Spinal cord (tissue), 10 donors: ENCODE data around the gene NCF4. TPM values are rescaled to one million over a fixed set of nuclear protein-coding genes. Genes with fewer than 3 reads are reported as not detected.

Experiments
- DNase-seq, 6 donors: peaks; one replicate each; pipeline versions ENCODE4 v3.0.0 to v3.0.0-alpha.2; 2013 to 2015; ENCODE audit warnings: low spot score in 6 of 6, low read depth in 4 of 6
- H3K27ac ChIP-seq: one replicate; pipeline ENCODE4 v1.5.1; 2013; ENCODE audit warnings: low read depth, low read length, control low read depth
- H3K27me3 ChIP-seq: one replicate; pipeline ENCODE4 v1.6.1; 2013; ENCODE audit warnings: low read length; ENCODE audit not compliant: control insufficient read depth, insufficient read depth
- H3K36me3 ChIP-seq: one replicate; pipeline ENCODE4 v1.6.1; 2013; ENCODE audit warnings: low read length; ENCODE audit not compliant: control insufficient read depth, insufficient read depth
- H3K4me1 ChIP-seq: one replicate; pipeline ENCODE4 v1.6.1; 2013; ENCODE audit warnings: low read length; ENCODE audit not compliant: control insufficient read depth, insufficient read depth
- H3K4me3 ChIP-seq: one replicate; pipeline ENCODE4 v1.5.1; 2013; ENCODE audit warnings: low read depth, low read length, control low read depth
- H3K9me3 ChIP-seq: one replicate; pipeline ENCODE4 v1.6.1; 2013; ENCODE audit warnings: low read length; ENCODE audit not compliant: control insufficient read depth, insufficient read depth
- whole genome bisulfite sequencing: methylation state at CpG from one replicate; pipeline ENCODE4 v1.1.5; 2013; ENCODE audit warnings: missing lambda C conversion rate; ENCODE audit not compliant: insufficient coverage; 5-methylcytosine and 5-hydroxymethylcytosine counted together
- long read RNA-seq, 4 donors: transcript quantifications; one replicate each; lab custom pipeline, GENCODE V29; 2026
- polyA plus RNA-seq, 2 donors: library from polyadenylated mRNA; unstranded; fragments of 120-200 nt; gene quantifications; one replicate each; pipeline ENCODE4 v1.2.1, GENCODE V29; 2013; ENCODE audit not compliant: insufficient read length in 2 of 2
- total RNA-seq, 2 donors: library from RNA; depleted of rRNA in 1 of 2; stranded (reverse); fragments of 120-200 nt in 1 of 2; fragments of >200 nt in 1 of 2; gene quantifications; one replicate each; pipeline versions ENCODE4 v1.2.3 to v1.2.4, GENCODE V29; 2013 to 2014
- donor health status: healthy.

The NCF4 gene
- total RNA-seq: 1 to 10 TPM; 7.1 to 9.0 TPM
- polyA plus RNA-seq: 1 to 10 TPM; 3.4 to 3.6 TPM
- long read RNA-seq, donor 1, partial matches to known transcripts: 0 of 2 reads
- long read RNA-seq, donor 1, other reads (novel, unspliced or antisense): 0 of 2 reads
- long read RNA-seq, donor 2: 0 reads
- long read RNA-seq, donor 3: 0 reads
- long read RNA-seq, donor 4, partial matches to known transcripts: 0 of 1 reads
- long read RNA-seq, donor 4, other reads (novel, unspliced or antisense): 0 of 1 reads

DNA sequence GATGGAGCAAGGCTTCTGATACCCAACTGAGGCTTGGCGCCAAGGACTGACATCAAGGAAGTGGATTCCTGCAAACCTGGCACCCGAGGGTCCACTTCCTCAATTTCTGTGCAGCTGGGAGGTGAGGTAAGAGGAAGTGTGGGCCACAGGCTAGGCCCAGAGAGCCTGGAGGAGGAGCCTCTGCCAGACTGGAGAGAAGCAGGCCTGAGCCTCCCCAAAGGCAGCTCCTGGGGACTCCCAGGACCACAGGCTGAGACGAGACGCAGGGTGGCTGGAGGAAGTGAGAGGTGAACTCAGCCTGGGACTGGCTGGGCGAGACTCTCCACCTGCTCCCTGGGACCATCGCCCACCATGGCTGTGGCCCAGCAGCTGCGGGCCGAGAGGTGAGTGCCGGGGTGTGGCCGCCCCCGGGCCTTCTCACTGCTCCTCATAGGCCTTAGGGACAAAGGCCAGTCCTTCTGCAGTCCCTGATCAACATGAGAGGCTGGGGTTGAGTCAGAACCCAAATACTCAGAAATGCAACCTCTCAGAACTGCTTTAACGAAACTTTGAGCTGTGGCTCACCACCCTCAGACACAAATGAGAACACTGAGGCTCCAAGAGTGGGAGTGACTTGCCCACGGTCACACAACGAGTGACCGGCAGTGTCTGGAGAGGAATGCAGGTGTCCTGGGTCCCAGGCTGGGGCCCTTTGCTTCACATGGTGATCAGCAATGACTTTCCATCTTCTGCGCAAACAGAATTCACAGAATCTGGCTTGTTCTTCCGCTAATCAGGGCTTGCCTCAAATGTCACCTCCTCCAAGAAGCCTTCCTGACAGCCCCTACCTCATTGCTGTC lies at the start of gene NCF4:
NCF4 (plus strand) TSS at position 186 of the 839 bp plus-strand sequence; CDS start at position 352, 166 bp downstream.
- H3K36me3 ChIP-seq: no peaks in the 10 kb centered on the region
- no peaks in the 10 kb centered on the region for H3K27me3 ChIP-seq
- H3K4me3 ChIP-seq: no peak within 1 kb of the TSS
- DNase-seq: peak in 1 of 6 donors; percentile 15
- H3K9me3 ChIP-seq: no peaks in the 10 kb centered on the region
- WGBS: 82% methylated on average over 16 of the region's 17 CpGs
- H3K27ac ChIP-seq: no peak within 1 kb of the TSS
- H3K4me1 ChIP-seq: peaks cover 5% of the 10 kb centered on the region

DNA sequence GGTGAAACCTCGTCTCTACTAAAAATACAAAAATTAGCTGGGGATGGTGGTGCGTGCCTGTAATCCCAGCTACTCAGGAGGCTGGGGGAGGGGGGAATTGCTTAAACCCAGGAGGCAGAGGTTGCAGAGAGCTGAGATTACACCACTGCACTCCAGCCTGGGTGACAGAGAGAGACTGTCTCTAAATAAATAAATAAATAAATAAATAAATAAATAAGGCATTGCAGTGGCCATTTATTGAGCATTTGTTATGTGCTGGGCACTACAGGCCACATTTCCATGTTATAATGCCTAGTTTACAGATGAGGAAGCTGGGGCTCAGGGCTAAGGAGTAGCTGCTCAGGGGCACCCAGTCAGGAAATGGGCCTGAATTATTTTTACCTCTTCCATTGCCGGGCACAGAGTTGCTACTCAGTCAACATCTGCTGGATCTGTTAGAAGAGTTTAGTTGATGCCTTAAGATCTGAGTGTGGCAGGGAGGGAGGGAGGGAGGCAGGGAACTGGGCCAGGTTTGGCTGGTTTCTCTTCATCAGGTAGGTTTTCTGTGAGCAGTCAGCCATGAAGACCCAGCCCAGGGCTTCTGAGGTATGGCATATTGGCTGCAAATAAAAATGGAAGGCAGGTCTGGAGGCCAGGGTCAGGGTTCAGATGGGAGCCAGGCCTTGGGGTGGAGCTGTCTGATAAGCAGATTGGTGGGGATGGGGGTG lies 49.6 kb upstream of the NCF4 start:
- WGBS: no CpG with 5 or more reads among the region's 3 CpGs
- no peaks in the 10 kb centered on the region for H3K9me3 ChIP-seq
- H3K4me1 ChIP-seq: peaks cover 3% of the 10 kb centered on the region
- H3K36me3 ChIP-seq: no peaks in the 10 kb centered on the region
- H3K27ac ChIP-seq: no peak overlapping the region
- no peak for DNase-seq
- H3K27me3 ChIP-seq: peaks cover 24% of the 10 kb centered on the region
- no peak overlapping the region for H3K4me3 ChIP-seq

DNA sequence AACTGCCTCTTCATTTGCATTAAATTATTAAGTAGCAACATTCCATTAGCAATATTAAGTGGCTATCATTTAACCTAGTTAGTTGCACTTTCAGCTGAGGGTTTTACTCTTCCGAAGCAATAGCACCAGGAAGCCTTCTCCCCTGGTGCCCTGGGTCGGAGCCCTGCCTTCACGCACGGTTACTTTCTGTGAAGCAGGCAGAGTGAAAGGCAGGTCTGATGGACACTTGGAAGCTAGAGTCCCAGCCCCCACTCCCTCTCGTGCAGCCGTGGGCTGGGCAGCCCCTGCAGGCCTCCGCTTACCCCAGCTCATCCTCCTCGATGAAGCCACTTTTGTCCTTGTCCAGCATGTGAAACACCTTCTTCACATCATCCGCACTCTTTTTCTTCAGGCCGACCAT lies 46.0 kb upstream of the NCF4 start:
- Histone ChIP-seq H3K27me3 (peaks cover 47% of the 10 kb centered on the region), H3K9me3 (no peaks in the 10 kb centered on the region), H3K36me3 (no peaks in the 10 kb centered on the region), H3K4me3 (no peak overlapping the region), H3K27ac (no peak overlapping the region), H3K4me1 (peaks cover 14% of the 10 kb centered on the region)
- no peak for DNase-seq
- 47% methylated on average over 8 of the region's 10 CpGs for WGBS

DNA sequence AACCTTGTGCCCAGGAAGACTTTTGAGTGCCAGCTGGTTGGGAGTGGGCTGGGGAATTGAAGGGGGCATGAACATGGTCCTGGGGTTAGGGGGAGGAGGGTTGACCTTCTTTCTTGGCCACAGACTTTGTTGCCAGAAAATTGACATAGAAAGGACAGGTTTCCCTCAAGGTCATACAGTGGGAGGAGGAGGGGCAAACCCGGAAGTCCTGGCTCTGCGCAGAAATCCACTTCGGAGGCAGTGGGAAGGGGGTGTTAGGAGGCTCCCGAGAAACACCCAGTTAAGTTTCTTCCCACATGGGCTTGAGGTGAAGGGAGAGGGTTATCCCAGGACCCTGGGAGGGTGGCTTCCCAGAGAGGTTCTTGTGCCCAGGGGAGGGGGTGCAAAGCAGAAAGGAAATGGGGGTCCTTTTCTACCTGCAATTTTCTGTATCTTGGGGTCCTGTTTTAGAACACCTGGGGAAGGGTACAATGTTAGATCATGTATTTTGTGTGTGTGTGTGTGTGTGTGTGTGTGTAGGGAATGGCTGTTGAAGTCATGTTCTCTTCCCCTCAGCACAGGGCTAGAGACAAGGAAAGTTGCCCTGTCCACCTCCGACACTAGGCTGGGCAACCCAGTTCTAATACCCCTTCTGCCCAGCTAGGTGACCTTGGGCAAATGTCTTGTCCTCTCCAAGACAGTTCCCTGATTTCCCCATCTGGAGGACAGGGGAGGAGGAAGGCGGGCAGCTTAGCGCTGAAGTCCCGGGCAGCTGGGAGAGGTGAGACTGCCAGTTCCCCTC lies 45.1 kb upstream of the NCF4 start:
- no peak overlapping the region for H3K4me3 ChIP-seq
- no peaks in the 10 kb centered on the region for H3K36me3 ChIP-seq
- H3K9me3 ChIP-seq: no peaks in the 10 kb centered on the region
- H3K27me3 ChIP-seq: peaks cover 51% of the 10 kb centered on the region
- no peak overlapping the region for H3K27ac ChIP-seq
- WGBS: 38% methylated on average over 7 of the region's 8 CpGs
- peaks cover 14% of the 10 kb centered on the region for H3K4me1 ChIP-seq
- no peak for DNase-seq

DNA sequence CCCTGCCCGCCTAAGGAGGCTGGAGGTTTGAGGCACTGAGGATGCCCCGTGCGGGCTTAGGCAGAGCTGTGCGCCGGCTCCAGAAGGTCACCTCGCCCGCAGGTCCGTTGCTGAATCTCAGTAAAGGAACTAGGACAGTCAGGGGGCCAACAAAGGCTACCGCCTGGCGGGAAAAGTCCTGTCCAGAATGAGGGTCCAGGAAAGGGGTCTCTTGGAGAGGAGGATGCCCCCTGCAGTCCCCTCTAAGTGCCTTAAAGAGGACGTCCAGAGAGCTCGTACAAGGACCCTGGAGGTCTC lies 44.5 kb upstream of the NCF4 start:
- peaks cover 14% of the 10 kb centered on the region for H3K4me1 ChIP-seq
- H3K27me3 ChIP-seq: peaks cover 51% of the 10 kb centered on the region
- no peak overlapping the region for H3K27ac ChIP-seq
- H3K9me3 ChIP-seq: no peaks in the 10 kb centered on the region
- no peak overlapping the region for H3K4me3 ChIP-seq
- no peak for DNase-seq
- 7% methylated on average over 12 of the region's 12 CpGs for WGBS
- H3K36me3 ChIP-seq: no peaks in the 10 kb centered on the region

DNA sequence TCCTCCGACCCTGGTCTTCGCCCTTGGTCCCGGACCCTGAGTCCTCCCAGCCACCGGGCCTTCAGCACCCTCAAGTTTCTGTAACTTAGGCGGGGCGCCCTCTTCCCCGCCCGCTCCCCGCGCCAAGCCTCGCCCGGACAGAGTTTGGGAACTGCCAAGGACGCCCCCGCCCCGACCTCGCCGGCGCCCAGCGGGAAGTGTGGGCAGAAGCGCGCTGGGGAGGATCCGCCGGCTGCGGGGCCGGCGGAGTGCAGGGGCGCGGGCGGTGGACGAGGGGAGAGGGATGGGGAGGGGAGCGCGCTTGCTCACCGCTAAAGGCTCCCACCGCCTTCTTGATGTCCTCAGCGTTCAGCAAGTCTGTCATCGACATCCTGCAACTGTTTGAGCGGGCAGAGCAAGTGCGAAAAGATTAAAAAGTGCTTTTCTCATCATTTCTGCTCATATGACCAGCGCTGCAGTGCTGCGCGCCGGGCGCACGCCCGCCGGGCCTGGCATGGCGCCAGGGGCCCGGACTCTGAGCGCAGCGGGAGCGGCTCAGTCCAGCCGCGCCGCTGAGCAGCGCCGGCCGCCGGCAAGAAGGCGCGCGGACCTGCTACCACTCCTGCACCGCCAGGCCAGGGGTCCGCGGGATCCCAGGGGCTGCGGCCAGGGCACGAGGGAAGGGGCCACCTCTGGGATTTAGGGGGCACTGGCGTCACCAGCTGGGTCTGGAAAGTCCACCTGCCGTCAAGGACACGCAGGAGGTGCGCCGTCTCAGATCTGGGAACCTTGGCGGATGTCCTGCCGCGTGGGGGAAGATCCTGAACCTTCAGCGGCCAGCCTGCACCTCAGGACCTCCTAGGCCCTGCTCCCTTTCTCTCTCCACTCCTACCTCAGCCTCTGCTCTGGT lies 43.9 kb upstream of the NCF4 start, which contains the start of gene PVALB:
PVALB (minus strand) TSS at position 400 of the 889 bp plus-strand sequence; CDS start at position 370, 30 bp downstream.
- Histone ChIP-seq H3K9me3 (no peaks in the 10 kb centered on the region), H3K27me3 (peaks cover 51% of the 10 kb centered on the region), H3K4me3 (peak within 1 kb of the TSS; percentile 16), H3K27ac (no peak within 1 kb of the TSS), H3K4me1 (peaks cover 14% of the 10 kb centered on the region), H3K36me3 (no peaks in the 10 kb centered on the region)
- 2% methylated on average over 73 of the region's 75 CpGs for WGBS
- DNase-seq: peak in 3 of 6 donors; percentile 31 to 76 (median 69)

DNA sequence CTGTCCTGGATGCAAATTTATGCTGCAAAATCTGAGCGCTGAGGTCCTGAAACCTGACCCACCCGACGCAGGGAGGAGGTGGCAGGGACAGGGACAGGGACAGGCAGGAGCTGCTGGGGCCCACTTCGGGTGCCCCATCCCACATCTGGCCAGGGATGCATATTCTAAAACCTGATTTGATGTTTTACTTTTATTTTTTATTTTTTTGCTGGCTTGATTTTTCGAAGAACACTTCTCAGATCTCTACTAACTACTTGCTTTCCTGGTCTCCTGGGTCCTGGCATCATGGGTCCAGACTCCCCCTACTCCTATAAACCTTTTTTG lies 43.3 kb upstream of the NCF4 start:
- no peak overlapping the region for H3K4me3 ChIP-seq
- peaks cover 51% of the 10 kb centered on the region for H3K27me3 ChIP-seq
- no peak for DNase-seq
- 36% methylated on average over 2 of the region's 5 CpGs for WGBS
- H3K4me1 ChIP-seq: peaks cover 14% of the 10 kb centered on the region
- H3K36me3 ChIP-seq: no peaks in the 10 kb centered on the region
- no peak overlapping the region for H3K27ac ChIP-seq
- H3K9me3 ChIP-seq: no peaks in the 10 kb centered on the region

DNA sequence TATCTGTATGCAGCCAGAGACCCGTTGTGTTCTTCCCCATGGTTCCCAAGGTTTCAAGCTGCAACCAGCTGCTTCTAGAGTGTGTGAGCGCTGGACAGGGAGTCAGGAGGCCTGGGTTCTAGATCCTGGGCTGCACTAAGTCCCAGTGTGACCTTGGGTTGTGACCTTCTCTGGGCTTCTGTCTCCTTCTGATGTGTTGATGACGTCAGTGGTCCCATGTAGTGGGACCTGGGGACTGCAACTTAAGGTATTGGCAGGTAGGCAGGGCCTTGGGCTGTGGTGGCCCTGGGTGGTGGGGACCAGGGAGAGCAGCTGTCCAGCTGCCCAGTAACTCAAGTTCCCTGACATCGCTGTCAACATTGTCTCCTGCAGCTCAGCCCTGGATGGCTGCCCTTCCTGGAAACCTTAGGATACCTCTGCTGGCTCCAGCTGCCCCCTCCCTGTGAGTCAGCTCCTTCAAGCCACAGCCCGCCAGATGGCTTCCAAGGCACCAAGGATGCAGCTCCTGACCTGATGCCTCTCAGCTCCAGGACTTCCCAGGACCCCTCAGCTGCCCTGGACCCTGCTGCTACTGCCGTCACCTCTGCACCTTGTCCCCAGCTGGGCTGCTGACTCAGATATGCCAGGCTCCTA lies 42.7 kb upstream of the NCF4 start:
- WGBS: 82% methylated on average over 6 of the region's 6 CpGs
- no peaks in the 10 kb centered on the region for H3K36me3 ChIP-seq

More for the DNA sequence above, 42.7 kb upstream of the NCF4 start:
- peaks cover 14% of the 10 kb centered on the region for H3K4me1 ChIP-seq
- peaks cover 51% of the 10 kb centered on the region for H3K27me3 ChIP-seq
- DNase-seq: no peak
- no peak overlapping the region for H3K27ac ChIP-seq
- no peak overlapping the region for H3K4me3 ChIP-seq
- H3K9me3 ChIP-seq: no peaks in the 10 kb centered on the region
